Lung (tissue), 12 donors: Measurements from ENCODE around the gene CEACAM16. TPM values are rescaled to one million over a fixed set of nuclear protein-coding genes. Genes with fewer than 3 reads are reported as not detected.

Source experiments
- ATAC-seq: fragments of 200-7000 bp; cut with Tn5 transposase; one replicate; pipeline ENCODE4 v1.9.1; 2020; ENCODE audit warnings: moderate number of reproducible peaks; ENCODE audit not compliant: insufficient read depth, low FRiP score
- DNase-seq, 3 donors: peaks; one replicate each; pipeline ENCODE4 v3.0.0-alpha.2; 2013 to 2017
- H3K27ac ChIP-seq, 2 donors: one replicate each; pipeline ENCODE4 v1.5.1; 2013; ENCODE audit warnings: mild to moderate bottlenecking in 2 of 2, moderate library complexity in 2 of 2, control low read depth in 1 of 2, inconsistent platforms in 1 of 2, low read depth in 1 of 2, low read length in 1 of 2
- H3K27me3 ChIP-seq, 3 donors: one replicate each; pipeline ENCODE4 v1.5.1; 2013; ENCODE audit warnings: low read length in 2 of 3; ENCODE audit not compliant: control insufficient read depth in 3 of 3, insufficient read depth in 3 of 3
- H3K36me3 ChIP-seq, 4 donors: one replicate each; pipeline ENCODE4 v1.5.1; 2013; ENCODE audit warnings: low read length in 4 of 4, mild to moderate bottlenecking in 1 of 4, moderate library complexity in 1 of 4; ENCODE audit not compliant: control insufficient read depth in 4 of 4, insufficient read depth in 4 of 4
- H3K4me1 ChIP-seq, 5 donors: one replicate each; pipeline ENCODE4 v1.5.1; 2013; ENCODE audit warnings: low read length in 5 of 5, mild to moderate bottlenecking in 2 of 5, moderate library complexity in 1 of 5; ENCODE audit not compliant: control insufficient read depth in 5 of 5, insufficient read depth in 5 of 5
- H3K4me3 ChIP-seq: one replicate; pipeline ENCODE4 v1.5.1; 2013; ENCODE audit warnings: mild to moderate bottlenecking, control low read depth, moderate library complexity
- H3K9ac ChIP-seq, 2 donors: one replicate each; pipeline ENCODE4 v1.5.1; 2013; ENCODE audit warnings: low read length in 2 of 2, control low read depth in 1 of 2; ENCODE audit not compliant: insufficient read depth in 1 of 2
- H3K9me3 ChIP-seq, 4 donors: one replicate each; pipeline ENCODE4 v1.5.1; 2013; ENCODE audit warnings: low read length in 3 of 4, mild to moderate bottlenecking in 1 of 4, moderate library complexity in 1 of 4; ENCODE audit not compliant: control insufficient read depth in 4 of 4, insufficient read depth in 3 of 4
- WGBS, 2 donors: extraction: QIAGEN DNeasy Blood & Tissue Kit; methylation state at CpG; one replicate each; pipeline ENCODE4 v1.1.7; 2013; 5-methylcytosine and 5-hydroxymethylcytosine counted together
- polyA plus RNA-seq, 2 donors: library from polyadenylated mRNA; stranded (reverse); fragments of 200-250 nt; gene quantifications; one replicate each; pipeline ENCODE4 v1.2.1, GENCODE V29; 2013
- total RNA-seq, 2 donors: library from RNA; depleted of rRNA in 1 of 2; stranded (reverse); fragments of >200 nt in 1 of 2; gene quantifications; one replicate each; pipeline ENCODE4 v1.2.1, GENCODE V29; 2014 to 2021
- TF ChIP-seq, protein P1 (sequence below): IDR thresholded peaks from 2 replicates; pipeline ENCODE4 v1.5.1; 2012; ENCODE audit warnings: mild to moderate bottlenecking; ENCODE audit errors: control extremely low read depth, extremely low read depth
- donor health status: control.
- donor health status: control.
- donor health status: Bipolar disorder and iron deficiency.
- donor health status: healthy.
- donor health status: DM: yes; HTN: yes; CAD: no.

The CEACAM16 gene
- total and polyA plus RNA-seq, 4 donors: 0.26 TPM; not detected in 3

DNA sequence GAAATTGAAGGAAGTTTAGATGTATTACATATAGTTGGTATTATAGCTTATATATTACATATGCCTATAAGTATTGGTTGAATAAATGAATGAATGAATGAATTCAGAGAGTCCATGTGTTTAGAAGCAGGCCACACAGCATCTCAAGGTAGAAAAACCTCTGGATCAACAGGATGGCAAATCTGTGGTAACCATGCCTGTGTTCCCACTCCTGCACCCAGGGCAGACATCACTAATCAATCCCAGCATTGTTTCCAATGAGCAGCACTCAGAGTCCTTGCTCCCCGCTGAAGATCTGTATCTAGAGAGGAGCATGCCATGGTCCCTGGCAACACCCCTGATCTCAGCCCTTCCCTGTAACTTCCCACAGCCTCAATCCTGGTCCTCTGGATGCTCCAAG lies 26.7 kb upstream of the CEACAM16 start:
- Histone ChIP-seq H3K27me3 (no peaks in the 10 kb centered on the region), H3K4me1 (no peaks in the 10 kb centered on the region), H3K4me3 (no peak overlapping the region), H3K27ac (no peak overlapping the region), H3K9me3 (no peaks in the 10 kb centered on the region), H3K36me3 (no peaks in the 10 kb centered on the region), H3K9ac (no peak overlapping the region)
- DNase-seq (no peak), ATAC-seq (no peak)
- WGBS, 2 donors: 76 to 95% methylated on average over 1 of the region's 1 CpG
- TF ChIP-seq, protein P1, sequence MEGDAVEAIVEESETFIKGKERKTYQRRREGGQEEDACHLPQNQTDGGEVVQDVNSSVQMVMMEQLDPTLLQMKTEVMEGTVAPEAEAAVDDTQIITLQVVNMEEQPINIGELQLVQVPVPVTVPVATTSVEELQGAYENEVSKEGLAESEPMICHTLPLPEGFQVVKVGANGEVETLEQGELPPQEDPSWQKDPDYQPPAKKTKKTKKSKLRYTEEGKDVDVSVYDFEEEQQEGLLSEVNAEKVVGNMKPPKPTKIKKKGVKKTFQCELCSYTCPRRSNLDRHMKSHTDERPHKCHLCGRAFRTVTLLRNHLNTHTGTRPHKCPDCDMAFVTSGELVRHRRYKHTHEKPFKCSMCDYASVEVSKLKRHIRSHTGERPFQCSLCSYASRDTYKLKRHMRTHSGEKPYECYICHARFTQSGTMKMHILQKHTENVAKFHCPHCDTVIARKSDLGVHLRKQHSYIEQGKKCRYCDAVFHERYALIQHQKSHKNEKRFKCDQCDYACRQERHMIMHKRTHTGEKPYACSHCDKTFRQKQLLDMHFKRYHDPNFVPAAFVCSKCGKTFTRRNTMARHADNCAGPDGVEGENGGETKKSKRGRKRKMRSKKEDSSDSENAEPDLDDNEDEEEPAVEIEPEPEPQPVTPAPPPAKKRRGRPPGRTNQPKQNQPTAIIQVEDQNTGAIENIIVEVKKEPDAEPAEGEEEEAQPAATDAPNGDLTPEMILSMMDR: no peak

DNA sequence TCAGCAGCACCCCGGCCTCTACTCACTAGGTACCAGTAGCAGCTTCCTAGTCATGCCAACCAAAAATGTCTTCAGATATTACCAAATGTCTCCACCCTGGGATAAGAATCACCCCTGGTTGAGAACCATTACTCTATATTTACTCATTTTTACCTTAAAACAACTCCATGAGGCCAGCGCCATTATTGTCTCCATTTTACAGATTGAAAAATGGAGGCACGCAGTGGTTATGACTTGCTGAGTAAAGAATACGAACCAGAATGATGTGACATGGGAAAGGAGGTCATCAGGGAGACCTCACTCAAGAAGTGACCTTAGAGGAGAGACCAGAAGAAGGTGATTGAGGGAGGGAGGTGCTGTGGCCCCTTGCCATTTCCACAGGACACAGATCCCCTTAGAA lies 25.4 kb upstream of the CEACAM16 start:
- whole genome bisulfite sequencing, 2 donors: 86 to 93% methylated on average over 4 of the region's 4 CpGs
- no peak for DNase-seq
- TF ChIP-seq, protein P1: no peak
- Histone ChIP-seq H3K4me3 (no peak overlapping the region), H3K9ac (no peak overlapping the region), H3K27ac (no peak overlapping the region), H3K27me3 (no peaks in the 10 kb centered on the region), H3K9me3 (no peaks in the 10 kb centered on the region), H3K36me3 (no peaks in the 10 kb centered on the region), H3K4me1 (no peaks in the 10 kb centered on the region)
- no peak for ATAC-seq

DNA sequence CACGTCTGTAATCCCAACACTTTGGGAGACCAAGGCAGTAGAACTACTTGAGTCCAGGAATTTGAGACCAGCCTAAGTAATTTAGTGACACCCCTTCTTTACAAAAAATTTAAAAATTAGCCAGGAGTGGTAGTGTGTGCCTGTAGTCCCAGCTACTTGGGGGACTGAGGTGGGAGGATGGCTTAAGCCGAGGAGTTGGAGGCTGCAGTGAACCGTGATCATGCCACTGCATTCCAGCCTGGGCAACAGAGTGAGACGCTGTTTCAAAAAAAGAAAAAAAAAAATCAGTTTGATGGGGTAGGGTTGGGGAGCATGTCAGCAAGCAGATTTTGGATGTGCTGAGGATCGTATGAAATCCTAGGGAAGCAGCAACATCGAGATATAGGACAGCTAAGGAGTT lies 23.4 kb upstream of the CEACAM16 start:
- Histone ChIP-seq H3K4me1 (no peaks in the 10 kb centered on the region), H3K27me3 (no peaks in the 10 kb centered on the region), H3K27ac (no peak overlapping the region), H3K36me3 (peaks cover 0 to 3% (median 0%) of the 10 kb centered on the region in 4 donors), H3K9me3 (no peaks in the 10 kb centered on the region), H3K4me3 (no peak overlapping the region), H3K9ac (no peak overlapping the region)
- ATAC-seq: no peak
- WGBS, 2 donors: 93 to 96% methylated on average over 6 of the region's 6 CpGs
- TF ChIP-seq, protein P1: no peak
- no peak for DNase-seq
